BJ (cell line): ENCODE measurements around the gene ZNF70. TPM values are rescaled to one million over a fixed set of nuclear protein-coding genes. Genes with fewer than 3 reads are reported as not detected.

ENCODE experiments used
- CTCF ChIA-PET: fragments of 350-600 bp; formaldehyde crosslinking; extraction: SDS; loops from one replicate; lab custom pipeline; 2021; ENCODE audit warnings: antibody characterized with exemption, inconsistent platforms; lab: Yijun Ruan, JAX
- POLR2A ChIA-PET: fragments of 300-600 bp; sonication (Branson Sonifier 250); formaldehyde crosslinking; extraction: SDS; loops from one replicate; lab custom pipeline; 2021; ENCODE audit warnings: antibody characterized with exemption; lab: Charles Lee
- DNase-seq: peaks from one replicate; pipeline ENCODE4 v3.0.0-alpha.2; 2011; ENCODE audit warnings: low read depth
- H3K27me3 ChIP-seq: 2 replicates; pipeline ENCODE4 v1.6.0; 2011; ENCODE audit warnings: low read length; ENCODE audit not compliant: control insufficient read depth, insufficient read depth
- H3K36me3 ChIP-seq: 2 replicates; pipeline ENCODE4 v1.5.1; 2011; ENCODE audit warnings: low read length; ENCODE audit not compliant: control insufficient read depth, insufficient read depth
- H3K4me3 ChIP-seq: 2 replicates; pipeline ENCODE4 v1.5.1; 2011; ENCODE audit warnings: low read depth, mild to moderate bottlenecking, control low read depth, low read length
- polyA plus RNA-seq: library from polyadenylated mRNA; depleted of rRNA; stranded (reverse); fragments of >200 nt; gene quantifications from 2 replicates; pipeline ENCODE4 v1.2.3, GENCODE V29; 2011; rRNA removed
- TF ChIP-seq, protein P1 (sequence below): IDR thresholded peaks from 2 replicates; pipeline ENCODE4 v1.5.1; 2011; ENCODE audit warnings: low read depth, mild to moderate bottlenecking, control low read depth, inconsistent platforms, low read length, moderate library complexity; ENCODE audit not compliant: insufficient read depth

Gene ZNF70
- polyA plus RNA-seq, 1 experiment: 1.4 TPM

DNA sequence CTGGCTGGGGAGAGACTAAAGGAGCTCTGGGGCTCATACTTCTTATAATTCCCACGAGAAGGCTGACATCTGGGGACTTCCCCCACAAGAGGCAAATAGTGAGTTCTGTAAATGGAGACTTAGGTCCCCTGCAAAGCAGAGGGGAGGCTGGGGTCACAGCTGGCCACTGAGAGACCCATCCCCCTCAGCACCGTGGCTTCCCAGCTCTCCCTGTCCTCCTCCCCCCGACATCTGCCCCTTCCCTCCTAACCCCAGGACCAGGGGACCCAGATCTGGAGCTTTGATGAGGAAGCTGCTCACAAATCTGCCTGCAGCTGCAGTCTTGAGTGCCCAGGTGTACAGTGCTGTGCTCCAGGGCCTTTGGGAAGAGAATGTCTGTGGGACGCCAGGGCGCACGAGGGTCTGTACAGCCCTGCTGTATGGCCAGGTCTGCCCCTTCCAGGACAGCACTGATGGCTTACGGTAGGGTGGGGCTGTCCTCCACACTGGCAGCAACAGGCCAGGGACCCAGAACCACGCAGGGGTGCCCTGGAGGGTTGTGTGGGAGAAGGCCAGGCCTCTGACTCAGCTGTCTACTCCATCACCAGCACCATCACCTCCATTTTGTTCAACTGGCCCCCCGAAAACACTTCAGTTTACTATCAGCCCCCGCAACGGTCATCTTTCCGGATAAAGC, 59.0 kb downstream of the ZNF70 start:
- no peak overlapping the region for H3K4me3 ChIP-seq
- peaks cover 18% of the 10 kb centered on the region for H3K36me3 ChIP-seq
- H3K27me3 ChIP-seq: no peaks in the 10 kb centered on the region
- TF ChIP-seq, protein P1, sequence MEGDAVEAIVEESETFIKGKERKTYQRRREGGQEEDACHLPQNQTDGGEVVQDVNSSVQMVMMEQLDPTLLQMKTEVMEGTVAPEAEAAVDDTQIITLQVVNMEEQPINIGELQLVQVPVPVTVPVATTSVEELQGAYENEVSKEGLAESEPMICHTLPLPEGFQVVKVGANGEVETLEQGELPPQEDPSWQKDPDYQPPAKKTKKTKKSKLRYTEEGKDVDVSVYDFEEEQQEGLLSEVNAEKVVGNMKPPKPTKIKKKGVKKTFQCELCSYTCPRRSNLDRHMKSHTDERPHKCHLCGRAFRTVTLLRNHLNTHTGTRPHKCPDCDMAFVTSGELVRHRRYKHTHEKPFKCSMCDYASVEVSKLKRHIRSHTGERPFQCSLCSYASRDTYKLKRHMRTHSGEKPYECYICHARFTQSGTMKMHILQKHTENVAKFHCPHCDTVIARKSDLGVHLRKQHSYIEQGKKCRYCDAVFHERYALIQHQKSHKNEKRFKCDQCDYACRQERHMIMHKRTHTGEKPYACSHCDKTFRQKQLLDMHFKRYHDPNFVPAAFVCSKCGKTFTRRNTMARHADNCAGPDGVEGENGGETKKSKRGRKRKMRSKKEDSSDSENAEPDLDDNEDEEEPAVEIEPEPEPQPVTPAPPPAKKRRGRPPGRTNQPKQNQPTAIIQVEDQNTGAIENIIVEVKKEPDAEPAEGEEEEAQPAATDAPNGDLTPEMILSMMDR: no peak
- ChIA-PET POLR2A (no interaction called here), CTCF (interaction anchor here (1.1 kb wide), 1 partner anchor 10 kb away, joined by 4 read pairs; no protein-coding TSS in a partner anchor)
- DNase-seq: no peak

DNA sequence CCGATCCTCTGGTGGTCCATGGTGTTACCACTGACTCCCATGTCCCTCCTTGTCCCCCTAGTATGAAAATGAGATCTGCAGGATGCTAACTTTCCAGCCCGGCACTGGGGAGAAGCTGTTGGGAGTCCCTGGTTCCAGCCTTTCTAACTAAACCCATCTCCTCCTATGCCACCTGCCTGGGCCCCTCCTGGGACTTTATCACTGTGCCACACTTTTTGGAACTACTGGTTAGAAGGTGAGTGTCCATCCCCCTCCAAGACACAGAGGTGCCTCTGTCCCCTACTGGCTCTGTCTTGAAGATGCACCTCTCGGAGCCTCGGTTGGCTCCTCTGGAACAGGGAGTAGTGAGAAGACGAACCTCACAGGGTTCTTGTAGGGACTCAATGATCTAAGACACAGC, 60.2 kb downstream of the ZNF70 start, which contains the start of gene RGL4:
RGL4 (plus strand) TSS at position 301 of the 400 bp plus-strand sequence. CDS start 1,018 bp downstream, outside the sequence.
- CTCF ChIA-PET: no interaction called here
- DNase-seq: no peak
- H3K4me3 ChIP-seq: no peak within 1 kb of the TSS
- H3K36me3 ChIP-seq: peaks cover 18% of the 10 kb centered on the region
- H3K27me3 ChIP-seq: no peaks in the 10 kb centered on the region
- TF ChIP-seq, protein P1: no peak
- POLR2A ChIA-PET: no interaction called here

DNA sequence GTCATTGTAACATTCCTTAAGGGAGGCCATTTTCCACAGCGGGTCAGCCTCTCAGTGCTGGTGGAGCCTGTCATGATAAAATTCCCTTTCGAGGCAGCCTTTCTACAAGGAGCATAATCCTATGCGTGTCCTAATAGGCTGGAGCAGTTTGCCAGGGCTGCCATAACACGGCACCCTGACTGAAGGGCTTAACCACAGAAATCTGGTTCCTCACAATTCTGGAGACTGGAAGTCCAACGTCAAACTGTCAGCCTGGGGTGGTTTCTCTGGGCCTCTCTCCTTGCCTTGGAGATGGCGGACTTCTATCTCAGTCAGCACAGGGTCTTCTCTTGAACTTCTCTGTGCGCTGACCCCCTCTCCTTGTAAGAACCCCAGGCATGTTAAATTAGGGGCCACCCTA, 61.5 kb downstream of the ZNF70 start:
- H3K4me3 ChIP-seq: no peak overlapping the region
- CTCF ChIA-PET: no interaction called here
- POLR2A ChIA-PET: no interaction called here
- TF ChIP-seq, protein P1: no peak
- no peaks in the 10 kb centered on the region for H3K27me3 ChIP-seq
- H3K36me3 ChIP-seq: peaks cover 14% of the 10 kb centered on the region
- DNase-seq: no peak

Other genes starting within 250 kb of the ZNF70 start
- not detected in 2 replicates for gene IGLL1, start 170.8 kb downstream of the ZNF70 start, polyA plus RNA-seq
- not detected in 2 replicates for gene DRICH1, start 118.8 kb downstream of the ZNF70 start, polyA plus RNA-seq
- not detected in 2 replicates for gene RGL4, start 60.1 kb downstream of the ZNF70 start, polyA plus RNA-seq
- 0.21 TPM in 1 of 2 replicates, not detected in the other for gene VPREB3, start 3.3 kb upstream of the ZNF70 start, polyA plus RNA-seq
- 2.6 and 4.0 TPM in 2 replicates for gene C22orf15, start 11.9 kb upstream of the ZNF70 start, polyA plus RNA-seq
- gene CHCHD10, start 16.9 kb upstream of the ZNF70 start, polyA plus RNA-seq: 22.1 and 22.5 TPM in 2 replicates
- 14.5 and 38.1 TPM in 2 replicates for gene MMP11, start 21.7 kb upstream of the ZNF70 start, polyA plus RNA-seq
- 136 and 174 TPM in 2 replicates for gene SMARCB1, start 35.9 kb upstream of the ZNF70 start, polyA plus RNA-seq
- 0.47 and 0.71 TPM in 2 replicates for gene DERL3, start 87.9 kb upstream of the ZNF70 start, polyA plus RNA-seq
- 9.6 and 14.7 TPM in 2 replicates for gene SLC2A11, start 106.8 kb upstream of the ZNF70 start, polyA plus RNA-seq
- gene MIF, start 143.3 kb upstream of the ZNF70 start, polyA plus RNA-seq: 202 and 246 TPM in 2 replicates
- 3.6 and 5.9 TPM in 2 replicates for gene GSTT2B, start 210.1 kb upstream of the ZNF70 start, polyA plus RNA-seq
- gene DDTL, start 215.8 kb upstream of the ZNF70 start, polyA plus RNA-seq: 0.06 TPM in 1 of 2 replicates, not detected in the other
- 79.5 and 87.3 TPM in 2 replicates for gene DDT, start 223.3 kb upstream of the ZNF70 start, polyA plus RNA-seq
- 0.16 and 0.23 TPM in 2 replicates for gene GSTT2, start 229.0 kb upstream of the ZNF70 start, polyA plus RNA-seq